K562 (cell line): Measurements from ENCODE around the gene ABCB9. TPM values are rescaled to one million over a fixed set of nuclear protein-coding genes. Genes with fewer than 3 reads are reported as not detected.

Experiments used
- ATAC-seq: fragments of 200-7000 bp; cut with Tn5 transposase; 3 replicates; pipeline ENCODE4 v1.9.1; 2020; ENCODE audit warnings: moderate library complexity
- BruUV-seq: library from RNA; stranded (reverse); fragments of 400-500 nt; replicated peaks from 2 replicates; lab custom pipeline; 2021; lab: Mats Ljungman, UMichigan
- CTCF ChIA-PET: fragments of 300-600 bp; formaldehyde crosslinking; extraction: SDS; loops from one replicate; lab custom pipeline; 2021; ENCODE audit warnings: low intra/inter-chr PET ratio; lab: Yijun Ruan, JAX
- POLR2A ChIA-PET: fragments of 300-600, 350-650 bp; sonication (Branson Sonifier 250); formaldehyde crosslinking; extraction: SDS; loops from one replicate; lab custom pipeline; 2021; ENCODE audit warnings: antibody characterized with exemption, inconsistent platforms; lab: Yijun Ruan, JAX
- DNase-seq, 4 experiments: peaks; one replicate each; pipeline versions ENCODE4 v3.0.0 to v3.0.0-alpha.2; 2011 to 2018; ENCODE audit warnings: low spot score in 3 of 4, mixed read lengths in 3 of 4; ENCODE audit errors: extremely low read depth in 1 of 4
- FAIRE-seq: peaks from 2 replicates; lab custom pipeline; 2011; peaks lifted over from hg19 to GRCh38; lab: Jason Lieb, UNC
- H2AFZ ChIP-seq: 2 replicates; pipeline ENCODE4 v1.6.0; 2011; ENCODE audit warnings: low read depth, low read length, control low read depth, inconsistent platforms
- H3K27ac ChIP-seq: fragments of 200-600 bp; 3 replicates; pipeline ENCODE4 v1.8.0; 2011; ENCODE audit warnings: low read depth, mild to moderate bottlenecking, control low read depth, inconsistent platforms, low read length, moderate library complexity, mixed read lengths; ENCODE audit errors: extremely low read depth
- H3K27me3 ChIP-seq, 2 experiments: fragments of 300-600 bp in 1 of 2; 2 replicates in 1 of 2; 3 replicates in 1 of 2; pipeline versions ENCODE4 v1.6.0 to v1.8.0; 2011; ENCODE audit warnings: inconsistent platforms in 2 of 2, low read length in 2 of 2, mild to moderate bottlenecking in 1 of 2, mixed read lengths in 1 of 2, moderate library complexity in 1 of 2; ENCODE audit not compliant: control insufficient read depth in 2 of 2, insufficient read depth in 2 of 2
- H3K36me3 ChIP-seq: fragments of 300-600 bp; 3 replicates; pipeline ENCODE4 v1.8.0; 2011; ENCODE audit warnings: mild to moderate bottlenecking, low read length, inconsistent platforms; ENCODE audit not compliant: control insufficient read depth, insufficient read depth
- H3K4me1 ChIP-seq, 2 experiments: fragments of 200-600 bp in 1 of 2; replicated peaks in 1 of 2; 2 replicates in 1 of 2; 3 replicates in 1 of 2; pipeline versions ENCODE4 v1.5.1 to v1.8.0; 2011; ENCODE audit warnings: inconsistent platforms in 2 of 2, low read length in 2 of 2, mild to moderate bottlenecking in 1 of 2, mixed read lengths in 1 of 2, moderate library complexity in 1 of 2; ENCODE audit not compliant: control insufficient read depth in 2 of 2, insufficient read depth in 2 of 2
- H3K4me2 ChIP-seq: 2 replicates; pipeline ENCODE4 v1.6.1; 2011; ENCODE audit warnings: low read length, control low read depth, inconsistent platforms, mixed read lengths; ENCODE audit not compliant: insufficient read depth
- H3K4me3 ChIP-seq: fragments of 200-600 bp; sonication (generic), shearing (Covaris generic); 2 replicates; pipeline ENCODE4 v1.5.1; 2016; ENCODE audit warnings: control low read depth, inconsistent platforms
- H3K79me2 ChIP-seq: fragments of 200-600 bp; 3 replicates; pipeline ENCODE4 v1.8.0; 2011; ENCODE audit warnings: low read length, inconsistent platforms; ENCODE audit not compliant: control insufficient read depth, insufficient read depth
- H3K9ac ChIP-seq, 2 experiments: 2 replicates each; pipeline versions ENCODE4 v1.6.0 to v1.6.1; 2011; ENCODE audit warnings: low read depth in 2 of 2, low read length in 2 of 2, control low read depth in 1 of 2, inconsistent platforms in 1 of 2, mild to moderate bottlenecking in 1 of 2, mixed read lengths in 1 of 2; ENCODE audit not compliant: insufficient read depth in 1 of 2
- H3K9me1 ChIP-seq: one replicate; pipeline ENCODE4 v1.6.0; 2011; ENCODE audit warnings: inconsistent platforms, mild to moderate bottlenecking, low read length, moderate library complexity; ENCODE audit not compliant: control insufficient read depth, insufficient read depth
- H3K9me3 ChIP-seq: replicated peaks from 2 replicates; pipeline ENCODE4 v1.5.1; 2011; ENCODE audit warnings: low read depth, low read length, inconsistent platforms; ENCODE audit not compliant: control insufficient read depth, insufficient read depth
- H4K20me1 ChIP-seq: replicated peaks from 2 replicates; pipeline ENCODE4 v1.6.1; 2011; ENCODE audit warnings: low read length, inconsistent platforms, mixed read lengths; ENCODE audit not compliant: control insufficient read depth, insufficient read depth
- BMI1 ChIP-seq: fragments of 150-350 bp; IDR thresholded peaks from 2 replicates; pipeline ENCODE4 v1.6.1; 2014; ENCODE audit warnings: low read length
- BRF1 ChIP-seq: IDR thresholded peaks from 3 replicates; pipeline ENCODE4 v1.6.1; 2011; ENCODE audit warnings: borderline replicate concordance, mild to moderate bottlenecking; ENCODE audit not compliant: insufficient read length; ENCODE audit errors: extremely low read depth
- CBFA2T3 ChIP-seq: fragments of 450-650 bp; IDR thresholded peaks from 2 replicates; pipeline ENCODE4 v1.6.1; 2017
- E2F1 ChIP-seq: sonication (generic); formaldehyde crosslinking; IDR thresholded peaks from 2 replicates; pipeline ENCODE4 v1.8.1; 2023; ENCODE audit warnings: mild to moderate bottlenecking, missing genetic modification reagents, moderate library complexity
- ETV5 ChIP-seq: sonication (generic); formaldehyde crosslinking; IDR thresholded peaks from 2 replicates; pipeline ENCODE4 v1.4.0; 2020; ENCODE audit warnings: low read depth, mild to moderate bottlenecking, missing genetic modification reagents
- ID3 ChIP-seq, 2 experiments: fragments of 250-450 bp in 1 of 2; fragments of 450-650 bp in 1 of 2; sonication (Bioruptor Pico) in 1 of 2; IDR thresholded peaks; 2 replicates each; pipeline versions ENCODE4 v1.6.1 to v1.8.0; 2016 to 2021; ENCODE audit warnings: mild to moderate bottlenecking in 2 of 2, moderate library complexity in 2 of 2, missing compliant biosample characterization in 1 of 2, missing genetic modification characterization in 1 of 2
- KDM1A ChIP-seq, 2 experiments: fragments of 450-650 bp; IDR thresholded peaks; 2 replicates each; pipeline ENCODE4 v1.6.1; 2016; ENCODE audit warnings: mild to moderate bottlenecking in 2 of 2
- KLF13 ChIP-seq: fragments of 450-650 bp; IDR thresholded peaks from 2 replicates; pipeline ENCODE4 v1.6.1; 2016; ENCODE audit warnings: missing genetic modification characterization, low read depth, mild to moderate bottlenecking, missing compliant biosample characterization, moderate library complexity, borderline replicate concordance
- MYC ChIP-seq, 2 experiments: fragments of 250-450 bp in 1 of 2; sonication (Bioruptor Pico) in 1 of 2; IDR thresholded peaks; 2 replicates each; pipeline versions ENCODE4 v1.5.1 to v1.6.1; 2012 to 2021; ENCODE audit warnings: low read depth in 2 of 2, borderline replicate concordance in 1 of 2, improper control_type of control experiment in 1 of 2, low read length in 1 of 2, mild to moderate bottlenecking in 1 of 2, moderate library complexity in 1 of 2
- RBBP5 ChIP-seq: fragments of 200-600 bp; sonication (generic); IDR thresholded peaks from 2 replicates; pipeline ENCODE4 v1.6.1; 2012; ENCODE audit warnings: borderline replicate concordance, mild to moderate bottlenecking, low read length, control low read depth, inconsistent platforms; ENCODE audit not compliant: insufficient read depth, poor library complexity, severe bottlenecking
- SPI1 ChIP-seq: IDR thresholded peaks from 2 replicates; pipeline ENCODE4 v1.6.1; 2011; ENCODE audit warnings: low read depth, low read length, control low read depth, borderline replicate concordance
- TEAD2 ChIP-seq: fragments of 450-650 bp; IDR thresholded peaks from 2 replicates; pipeline ENCODE4 v1.6.1; 2016; ENCODE audit warnings: missing genetic modification characterization, control low read depth, missing compliant biosample characterization
- VEZF1 ChIP-seq: fragments of 200-800 bp; sonication (Bioruptor generic); IDR thresholded peaks from 2 replicates; pipeline ENCODE4 v1.6.1; 2017; ENCODE audit warnings: missing genetic modification characterization, missing compliant biosample characterization
- YY1 ChIP-seq, 3 experiments: IDR thresholded peaks; 2 replicates each; pipeline ENCODE4 v1.6.1; 2011; ENCODE audit warnings: low read length in 2 of 3, mild to moderate bottlenecking in 2 of 3, moderate library complexity in 2 of 3, borderline replicate concordance in 1 of 3, control low read depth in 1 of 3, low read depth in 1 of 3; ENCODE audit not compliant: insufficient read depth in 3 of 3, insufficient replicate concordance in 2 of 3, control insufficient read depth in 1 of 3, insufficient read length in 1 of 3; ENCODE audit errors: extremely low read depth in 1 of 3
- ZFX ChIP-seq: sonication (generic); formaldehyde crosslinking; IDR thresholded peaks from 2 replicates; pipeline ENCODE4 v1.8.0; 2022; ENCODE audit warnings: mild to moderate bottlenecking, missing genetic modification reagents, moderate library complexity
- ZNF24 ChIP-seq: fragments of 450-650 bp; IDR thresholded peaks from 2 replicates; pipeline ENCODE4 v1.6.1; 2016
- ZNF384 ChIP-seq: IDR thresholded peaks from 2 replicates; pipeline ENCODE4 v1.6.1; 2012; ENCODE audit warnings: low read depth, low read length, improper control_type of control experiment
- ZNF584 ChIP-seq: fragments of 200-800 bp; sonication (Bioruptor generic); IDR thresholded peaks from 2 replicates; pipeline ENCODE4 v1.6.1; 2016; ENCODE audit warnings: low read depth, mild to moderate bottlenecking, missing genetic modification characterization, missing compliant biosample characterization
- WGBS: fragments of 100-300 bp; shearing (Covaris generic); methylation state at CpG from one replicate; pipeline ENCODE4 v1.1.6; 2016; ENCODE audit warnings: low coverage, mixed read lengths; ENCODE audit not compliant: insufficient coverage; ENCODE audit errors: missing lambda C conversion rate; 5-methylcytosine and 5-hydroxymethylcytosine counted together
- in situ Hi-C: fragments of 300-500 bp; cut with MboI; formaldehyde crosslinking; loops from 4 replicates; pipeline ENCODE4 v1.15.0; 2018; ENCODE audit warnings: inconsistent platforms, mixed read lengths
- intact Hi-C: fragments of 100-400 bp; cut with micrococcal nuclease; formaldehyde crosslinking; loops from 2 replicates; pipeline ENCODE4 v1.14.2; 2022
- polyA plus RNA-seq, 8 experiments: library from polyadenylated mRNA; depleted of rRNA in 4 of 8; stranded (reverse) in 5 of 8; unstranded in 3 of 8; fragments of >200 nt; fragmentation: Nextera tagmentation in 2 of 8; fragmentation: Illumina TruSeq in 1 of 8; extraction: Ambion mirVana in 2 of 8; extraction: Trizol in 1 of 8; gene quantifications; 2 replicates each; pipeline versions ENCODE4 v1.2.1 to v1.2.3, GENCODE V29; 2011 to 2014; ENCODE audit warnings: inconsistent platforms in 1 of 8, missing spikeins in 1 of 8
- total RNA-seq, 7 experiments: library from RNA; depleted of rRNA in 6 of 7; stranded (reverse); fragments of >200 nt in 6 of 7; fragmentation: Illumina TruSeq in 2 of 7; extraction: Trizol in 2 of 7; gene quantifications; 2 replicates each; pipeline versions ENCODE4 v1.2.1 to v1.2.3, GENCODE V29; 2011 to 2021; ENCODE audit warnings: low replicate concordance in 1 of 7

ABCB9 gene
- total and polyA plus RNA-seq, 9 of the 15 experiments (the other 6 are each of a cell fraction or from before 2014, with no cell fraction given), result 0.20 to 12.6 (median 6.2) TPM

GRCh38 chr12:122999986-123000420, 33.7 kb upstream of the ABCB9 start:
- intact Hi-C loops (no loop called here), in situ Hi-C loops (no loop called here)
- no peaks in the 10 kb centered on the region for H3K9me1 ChIP-seq
- peak overlapping the region; percentile 60; the same call in 1 of the 2 replicates for H2AFZ ChIP-seq
- H3K36me3 ChIP-seq, result no peaks in the 10 kb centered on the region
- no peaks in the 10 kb centered on the region for H3K79me2 ChIP-seq
- H3K9ac ChIP-seq, result peak overlapping the region in 1 of 2 experiments; percentile 86; a peak in 2 of 4 replicates
- peak; percentile 73 for FAIRE-seq
- no peaks in the 10 kb centered on the region for H4K20me1 ChIP-seq
- peak; percentile 68 for ATAC-seq
- no peak overlapping the region for H3K27ac ChIP-seq
- H3K4me3 ChIP-seq, result no peak overlapping the region
- BruUV-seq, result no TSS peak
- no peaks in the 10 kb centered on the region for H3K27me3 ChIP-seq
- WGBS, result 14% methylated on average over 19 of the region's 20 CpGs
- ChIA-PET POLR2A (interaction anchor here (0.6 to 1.6 kb wide), 7 partner anchors 8 to 851 kb away, joined by 3 to 7 read pairs (median 3); partner anchors contain the start of genes MPHOSPH9, MTRFR and OGFOD2), CTCF (no interaction called here)
- H3K9me3 ChIP-seq, result no peaks in the 10 kb centered on the region
- H3K4me2 ChIP-seq, result peak overlapping the region; percentile 6
- peak in 2 of 4 experiments; percentile 43 to 44 for DNase-seq
- peaks cover 13 to 33% of the 10 kb centered on the region in 2 experiments for H3K4me1 ChIP-seq
- TF ChIP-seq KDM1A (IDR thresholded peaks at IDR 0.05) (peak in 1 of 2 experiments; percentile 56; a peak in 2 of 4 replicates), ZNF384 (no peak), BRF1 (no peak), ID3 (CRISPR knock-in tag; IDR thresholded peaks at IDR 0.05) (no peak), ID3 (tag; IDR thresholded peaks at IDR 0.05) (no peak), TEAD2 (no peak), ZNF24 (no peak), BMI1 (no peak), KLF13 (tag) (no peak), MYC (IDR thresholded peaks at IDR 0.05; ENCODE audit: low read depth, low read length) (no peak), MYC (CRISPR knock-in tag; IDR thresholded peaks at IDR 0.05; ENCODE audit: borderline replicate concordance, low read depth) (no peak), SPI1 (0 out of 2 replicates have a peak, but pooled peaks have one; percentile 34), E2F1 (CRISPR knock-in tag) (no peak), VEZF1 (CRISPR knock-in tag) (peak; percentile 74), ETV5 (CRISPR knock-in tag) (no peak), ZFX (CRISPR knock-in tag) (no peak), YY1 (IDR thresholded peaks at IDR 0.05; ENCODE audit: borderline replicate concordance in 1 of 3, control insufficient read depth in 1 of 3, extremely low read depth in 1 of 3, insufficient read depth in 3 of 3, insufficient read length in 1 of 3, insufficient replicate concordance in 2 of 3, low read depth in 1 of 3, low read length in 2 of 3) (peak in 2 of 3 experiments; percentile 54 to 73), RBBP5 (peak; percentile 29), ZNF584 (CRISPR knock-in tag) (no peak), CBFA2T3 (peak; percentile 21; the same call in 1 of the 2 replicates)
